HEK293 (cell line): Measurements from ENCODE around the gene CLDN16.

Experiments
- PBX3 ChIP-seq: sonication (generic); formaldehyde crosslinking; IDR thresholded peaks from 2 replicates; pipeline ENCODE4 v1.8.1; 2022; ENCODE audit warnings: mild to moderate bottlenecking, moderate library complexity, missing genetic modification reagents
- PRDM10 ChIP-seq: fragments of 450-650 bp; formaldehyde crosslinking; IDR thresholded peaks from 2 replicates; pipeline ENCODE4 v1.5.1; 2016; ENCODE audit warnings: missing biosample characterization, missing genetic modification characterization
- PRDM4 ChIP-seq: fragments of 450-650 bp; formaldehyde crosslinking; IDR thresholded peaks from 2 replicates; pipeline ENCODE4 v1.5.1; 2017; ENCODE audit warnings: missing biosample characterization, missing genetic modification characterization
- ZNF629 ChIP-seq: fragments of 450-650 bp; formaldehyde crosslinking; IDR thresholded peaks from 2 replicates; pipeline ENCODE4 v1.5.1; 2017; ENCODE audit warnings: missing biosample characterization, missing genetic modification characterization
- TF ChIP-seq, protein P1 (sequence below): fragments of 450-650 bp; formaldehyde crosslinking; IDR thresholded peaks from 2 replicates; pipeline ENCODE4 v1.5.1; 2016; ENCODE audit warnings: missing biosample characterization, missing genetic modification characterization

GRCh38 chr3:190429681-190430080, 41.7 kb downstream of the CLDN16 start:
- TF ChIP-seq, protein P1, sequence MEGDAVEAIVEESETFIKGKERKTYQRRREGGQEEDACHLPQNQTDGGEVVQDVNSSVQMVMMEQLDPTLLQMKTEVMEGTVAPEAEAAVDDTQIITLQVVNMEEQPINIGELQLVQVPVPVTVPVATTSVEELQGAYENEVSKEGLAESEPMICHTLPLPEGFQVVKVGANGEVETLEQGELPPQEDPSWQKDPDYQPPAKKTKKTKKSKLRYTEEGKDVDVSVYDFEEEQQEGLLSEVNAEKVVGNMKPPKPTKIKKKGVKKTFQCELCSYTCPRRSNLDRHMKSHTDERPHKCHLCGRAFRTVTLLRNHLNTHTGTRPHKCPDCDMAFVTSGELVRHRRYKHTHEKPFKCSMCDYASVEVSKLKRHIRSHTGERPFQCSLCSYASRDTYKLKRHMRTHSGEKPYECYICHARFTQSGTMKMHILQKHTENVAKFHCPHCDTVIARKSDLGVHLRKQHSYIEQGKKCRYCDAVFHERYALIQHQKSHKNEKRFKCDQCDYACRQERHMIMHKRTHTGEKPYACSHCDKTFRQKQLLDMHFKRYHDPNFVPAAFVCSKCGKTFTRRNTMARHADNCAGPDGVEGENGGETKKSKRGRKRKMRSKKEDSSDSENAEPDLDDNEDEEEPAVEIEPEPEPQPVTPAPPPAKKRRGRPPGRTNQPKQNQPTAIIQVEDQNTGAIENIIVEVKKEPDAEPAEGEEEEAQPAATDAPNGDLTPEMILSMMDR (tag by site-specific recombination): no peak
- TF ChIP-seq PRDM10 (tag by site-specific recombination): no peak
- TF ChIP-seq PRDM4 (tag by site-specific recombination): no peak
- TF ChIP-seq PBX3 (CRISPR knock-in tag): no peak
- TF ChIP-seq ZNF629: no peak
